Vagina (tissue), 2 donors: Measurements from ENCODE around the gene RAB3GAP2. TPM values are rescaled to one million over a fixed set of nuclear protein-coding genes. Genes with fewer than 3 reads are reported as not detected.
"Not testable (repeated sequence)": the region's sequence is repeated elsewhere in the genome, so short reads cannot be mapped to it uniquely, and the experiment has no call there.

ENCODE experiments used
- DNase-seq, 2 donors: peaks; one replicate each; pipeline ENCODE4 v3.0.0-alpha.2; 2017; ENCODE audit errors: extremely low spot score in 2 of 2
- H3K27ac ChIP-seq: fragments of 200-600 bp; sonication (generic); one replicate; pipeline ENCODE4 v1.5.1; 2019
- H3K27me3 ChIP-seq: fragments of 200-600 bp; sonication (generic); one replicate; pipeline ENCODE4 v1.5.1; 2019
- H3K36me3 ChIP-seq, 2 donors: fragments of 200-600 bp; sonication (generic); one replicate each; pipeline ENCODE4 v1.5.1; 2017 to 2019
- H3K4me1 ChIP-seq: fragments of 200-600 bp; sonication (generic); one replicate; pipeline ENCODE4 v1.5.1; 2019
- H3K4me3 ChIP-seq, 2 donors: fragments of 200-600 bp; sonication (generic); 1 replicate in 1 of 2; 2 replicates in 1 of 2; pipeline ENCODE4 v1.5.1; 2016 to 2019
- H3K9me3 ChIP-seq: fragments of 200-600 bp; sonication (generic); one replicate; pipeline ENCODE4 v1.5.1; 2019
- CTCF ChIP-seq, 3 experiments: fragments of 450-650 bp in 2 of 3; fragments of 200-600 bp in 1 of 3; sonication (generic) in 1 of 3; IDR thresholded peaks; one replicate each; pipeline ENCODE4 v1.5.1; 2017 to 2019; ENCODE audit warnings: antibody characterized with exemption in 3 of 3, mild to moderate bottlenecking in 2 of 3, moderate library complexity in 2 of 3
- POLR2A ChIP-seq, 2 donors: fragments of 450-650 bp; IDR thresholded peaks; one replicate each; pipeline ENCODE4 v1.6.1; 2017; ENCODE audit warnings: antibody characterized with exemption in 2 of 2, mild to moderate bottlenecking in 2 of 2, moderate library complexity in 2 of 2
- POLR2AphosphoS5 ChIP-seq, 2 donors: sonication (generic); formaldehyde crosslinking; IDR thresholded peaks; one replicate each; pipeline ENCODE4 v1.9.0; 2017; ENCODE audit warnings: antibody characterized with exemption in 2 of 2, mild to moderate bottlenecking in 2 of 2, low read depth in 1 of 2; ENCODE audit not compliant: insufficient read depth in 1 of 2
- intact Hi-C: fragments of 100-400 bp; cut with DNase I; formaldehyde crosslinking; loops from one replicate; pipeline ENCODE4 v1.15.1; 2023
- total RNA-seq: library from RNA; depleted of rRNA; stranded (reverse); fragments of >200 nt; gene quantifications from one replicate; pipeline ENCODE4 v1.2.3, GENCODE V29; 2016

The RAB3GAP2 gene
- total RNA-seq, 1 donor from 2014 or later: 16.9 TPM

GRCh38 chr1:220251272-220251671 lies 21.0 kb downstream of the RAB3GAP2 start:
- Histone ChIP-seq H3K36me3 (peaks cover 0 to 24% of the 10 kb centered on the region in 2 donors), H3K27ac (no peak overlapping the region), H3K9me3 (no peaks in the 10 kb centered on the region), H3K4me3 (no peak overlapping the region), H3K4me1 (no peaks in the 10 kb centered on the region), H3K27me3 (no peaks in the 10 kb centered on the region)
- TF ChIP-seq POLR2A (IDR thresholded peaks at IDR 0.05) (no peak), POLR2AphosphoS5 (IDR thresholded peaks at IDR 0.05; ENCODE audit: insufficient read depth in 1 of 2, low read depth in 1 of 2) (no peak), CTCF (IDR thresholded peaks at IDR 0.05) (no peak)
- intact Hi-C loops: no loop called here
- no peak for DNase-seq

GRCh38 chr1:220250681-220251080 lies 21.6 kb downstream of the RAB3GAP2 start:
- Histone ChIP-seq H3K4me1 (no peaks in the 10 kb centered on the region), H3K4me3 (no peak overlapping the region), H3K27ac (no peak overlapping the region), H3K9me3 (no peaks in the 10 kb centered on the region), H3K27me3 (no peaks in the 10 kb centered on the region), H3K36me3 (peaks cover 0 to 24% of the 10 kb centered on the region in 2 donors)
- no peak for DNase-seq
- TF ChIP-seq POLR2A (IDR thresholded peaks at IDR 0.05) (no peak), CTCF (IDR thresholded peaks at IDR 0.05) (no peak), POLR2AphosphoS5 (IDR thresholded peaks at IDR 0.05; ENCODE audit: insufficient read depth in 1 of 2, low read depth in 1 of 2) (no peak)
- intact Hi-C loops: no loop called here

GRCh38 chr1:220249522-220249921 lies 22.7 kb downstream of the RAB3GAP2 start:
- intact Hi-C loops: no loop called here
- no peaks in the 10 kb centered on the region for H3K27me3 ChIP-seq
- no peaks in the 10 kb centered on the region for H3K9me3 ChIP-seq
- no peak for TF ChIP-seq POLR2AphosphoS5 (IDR thresholded peaks at IDR 0.05; ENCODE audit: insufficient read depth in 1 of 2, low read depth in 1 of 2)
- TF ChIP-seq CTCF (IDR thresholded peaks at IDR 0.05): no peak
- TF ChIP-seq POLR2A (IDR thresholded peaks at IDR 0.05): no peak
- no peaks in the 10 kb centered on the region for H3K4me1 ChIP-seq
- peaks cover 0 to 24% of the 10 kb centered on the region in 2 donors for H3K36me3 ChIP-seq
- no peak for DNase-seq
- H3K27ac ChIP-seq: no peak overlapping the region
- no peak overlapping the region for H3K4me3 ChIP-seq

GRCh38 chr1:220248715-220249265 lies 23.5 kb downstream of the RAB3GAP2 start:
- intact Hi-C loops: not testable (repeated sequence)
- H3K36me3 ChIP-seq: peaks cover 0 to 22% of the 10 kb centered on the region in 2 donors

GRCh38 chr1:220245900-220246299 lies 26.4 kb downstream of the RAB3GAP2 start:
- H3K36me3 ChIP-seq, H3K27ac ChIP-seq, intact Hi-C loops, H3K9me3 ChIP-seq, H3K27me3 ChIP-seq, H3K4me3 ChIP-seq, H3K4me1 ChIP-seq, DNase-seq: not testable (repeated sequence)

More at GRCh38 chr1:220248715-220249265, 23.5 kb downstream of the RAB3GAP2 start:
- not testable (repeated sequence) for DNase-seq, H3K9me3 ChIP-seq, H3K4me3 ChIP-seq, H3K27ac ChIP-seq, H3K4me1 ChIP-seq, H3K27me3 ChIP-seq

GRCh38 chr1:220243947-220244346 lies 28.3 kb downstream of the RAB3GAP2 start:
- intact Hi-C loops: no loop called here
- H3K9me3 ChIP-seq: no peaks in the 10 kb centered on the region
- TF ChIP-seq POLR2AphosphoS5 (IDR thresholded peaks at IDR 0.05; ENCODE audit: insufficient read depth in 1 of 2, low read depth in 1 of 2): no peak
- TF ChIP-seq CTCF (IDR thresholded peaks at IDR 0.05): no peak
- TF ChIP-seq POLR2A (IDR thresholded peaks at IDR 0.05): no peak
- H3K27ac ChIP-seq: no peak overlapping the region
- no peak for DNase-seq
- H3K27me3 ChIP-seq: no peaks in the 10 kb centered on the region
- no peak overlapping the region for H3K4me3 ChIP-seq
- no peaks in the 10 kb centered on the region for H3K36me3 ChIP-seq
- H3K4me1 ChIP-seq: peaks cover 3% of the 10 kb centered on the region
